ENCODE results near the gene MYO15A. TPM values are rescaled to one million over a fixed set of nuclear protein-coding genes. Genes with fewer than 3 reads are reported as not detected.

Gene MYO15A
- polyA plus RNA-seq, 3 donors = 0.31 to 4.4 (median 0.56) TPM

GRCh38 chr17:18121144-18121910 lies 12.8 kb downstream of the MYO15A start:
- Histone ChIP-seq H3K4me2 (replicated peaks; ENCODE audit: extremely low read depth, low read length, poor library complexity, severe bottlenecking) (no peak overlapping the region), H3K9ac (ENCODE audit: insufficient read depth, low read length, poor library complexity, severe bottlenecking) (no peak overlapping the region), H3K27me3 (ENCODE audit: control insufficient read depth in 2 of 2, insufficient read depth in 2 of 2, low read length in 2 of 2) (no peaks in the 10 kb centered on the region), H3K79me2 (ENCODE audit: insufficient read depth, low read length) (no peaks in the 10 kb centered on the region), H3K4me3 (replicated peaks in 1 of 3; ENCODE audit: low read depth in 2 of 3, low read length in 3 of 3) (no peak overlapping the region), H4K20me1 (ENCODE audit: insufficient read depth, low read length) (no peaks in the 10 kb centered on the region), H3K36me3 (replicated peaks in 1 of 2; ENCODE audit: control insufficient read depth in 1 of 2, insufficient read depth in 2 of 2, low read length in 2 of 2) (no peaks in the 10 kb centered on the region), H3K9me3 (replicated peaks in 1 of 2; ENCODE audit: control insufficient read depth in 1 of 2, insufficient read depth in 1 of 2, low read length in 2 of 2) (peaks cover 17 to 21% of the 10 kb centered on the region in 2 donors), H3K27ac (ENCODE audit: low read depth in 1 of 2, low read length in 2 of 2) (no peak overlapping the region), H3K4me1 (ENCODE audit: control insufficient read depth in 1 of 2, insufficient read depth in 2 of 2, low read length in 2 of 2) (no peaks in the 10 kb centered on the region), H2AFZ (ENCODE audit: insufficient read depth, low read depth, low read length, poor library complexity, severe bottlenecking) (no peak overlapping the region)
- peaks cover 0 to 4% (median 1%) of the 10 kb centered on the region in 3 donors for H3K27me3 Mint-ChIP-seq (ENCODE audit: low read depth in 3 of 3)
- no peak for DNase-seq
- no peaks in the 10 kb centered on the region for H3K36me3 Mint-ChIP-seq
- intact Hi-C loops (cut with micrococcal nuclease) = no loop called here
- peaks cover 16 to 32% (median 21%) of the 10 kb centered on the region in 7 donors for H3K9me3 Mint-ChIP-seq
- H3K4me3 Mint-ChIP-seq = no peak overlapping the region
- H3K27ac Mint-ChIP-seq = no peak overlapping the region
- H3K4me1 Mint-ChIP-seq = no peaks in the 10 kb centered on the region
- 87% methylated on average over 52 of the region's 54 CpGs for WGBS (ENCODE audit: insufficient coverage)
- TF ChIP-seq CTCF (IDR thresholded peaks at IDR 0.05) = no peak

- Mint-ChIP-seq H3K36me3 (no peaks in the 10 kb centered on the region), H3K27me3 (ENCODE audit: low read depth in 3 of 3) (peaks cover 0 to 4% (median 2%) of the 10 kb centered on the region in 3 donors), H3K9me3 (peaks cover 16 to 32% (median 21%) of the 10 kb centered on the region in 7 donors), H3K4me1 (no peaks in the 10 kb centered on the region), H3K27ac (peak overlapping the region in 1 of 7 donors; percentile 40), H3K4me3 (no peak overlapping the region)
- intact Hi-C loops (cut with micrococcal nuclease) = no loop called here
- Histone ChIP-seq H3K4me2 (replicated peaks; ENCODE audit: extremely low read depth, low read length, poor library complexity, severe bottlenecking) (no peak overlapping the region), H3K36me3 (replicated peaks in 1 of 2; ENCODE audit: control insufficient read depth in 1 of 2, insufficient read depth in 2 of 2, low read length in 2 of 2) (no peaks in the 10 kb centered on the region), H3K27me3 (ENCODE audit: control insufficient read depth in 2 of 2, insufficient read depth in 2 of 2, low read length in 2 of 2) (no peaks in the 10 kb centered on the region), H3K27ac (ENCODE audit: low read depth in 1 of 2, low read length in 2 of 2) (no peak overlapping the region), H3K9me3 (replicated peaks in 1 of 2; ENCODE audit: control insufficient read depth in 1 of 2, insufficient read depth in 1 of 2, low read length in 2 of 2) (peaks cover 17 to 21% of the 10 kb centered on the region in 2 donors), H3K4me1 (ENCODE audit: control insufficient read depth in 1 of 2, insufficient read depth in 2 of 2, low read length in 2 of 2) (no peaks in the 10 kb centered on the region), H2AFZ (ENCODE audit: insufficient read depth, low read depth, low read length, poor library complexity, severe bottlenecking) (no peak overlapping the region), H4K20me1 (ENCODE audit: insufficient read depth, low read length) (no peaks in the 10 kb centered on the region), H3K4me3 (replicated peaks in 1 of 3; ENCODE audit: low read depth in 2 of 3, low read length in 3 of 3) (no peak overlapping the region), H3K79me2 (ENCODE audit: insufficient read depth, low read length) (no peaks in the 10 kb centered on the region), H3K9ac (ENCODE audit: insufficient read depth, low read length, poor library complexity, severe bottlenecking) (no peak overlapping the region)
- DNase-seq = no peak
- 88% methylated on average over 29 of the region's 31 CpGs for WGBS (ENCODE audit: insufficient coverage)
- TF ChIP-seq CTCF (IDR thresholded peaks at IDR 0.05) = no peak
Measured at GRCh38 chr17:18122990-18123753, 14.6 kb downstream of the MYO15A start.

Data from CD14-positive monocyte (primary cell).